ENCODE data around the gene ITGB5.

- TF ChIP-seq CTCF (IDR thresholded peaks at IDR 0.05) (no peak), POLR2A (IDR thresholded peaks at IDR 0.05) (no peak)
Measured at GRCh38 chr3:124850212-124850611, 37.0 kb downstream of the ITGB5 start.

Measured in right lobe of liver (tissue), 4 donors.